ENCODE results near the gene SESTD1.

DNA sequence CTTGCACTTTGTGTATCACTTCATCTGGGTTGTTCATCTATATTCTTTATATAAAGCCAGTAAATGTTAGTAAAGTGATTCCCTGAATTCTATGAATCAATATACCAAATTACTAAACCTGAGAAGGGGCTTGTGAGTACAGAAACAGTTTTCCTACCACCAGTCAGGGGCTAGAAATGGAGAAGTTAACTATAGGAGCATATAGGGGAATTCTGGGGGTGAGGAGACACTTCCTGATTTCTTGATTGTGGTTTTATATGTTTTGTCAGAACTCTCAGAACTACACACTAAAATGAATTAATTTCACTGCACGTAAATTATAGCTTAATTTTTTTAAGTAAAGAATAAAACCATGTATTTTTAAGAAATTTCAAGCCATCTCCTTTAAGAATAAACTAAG, 93.7 kb downstream of the SESTD1 start:
- TF ChIP-seq, protein P1, sequence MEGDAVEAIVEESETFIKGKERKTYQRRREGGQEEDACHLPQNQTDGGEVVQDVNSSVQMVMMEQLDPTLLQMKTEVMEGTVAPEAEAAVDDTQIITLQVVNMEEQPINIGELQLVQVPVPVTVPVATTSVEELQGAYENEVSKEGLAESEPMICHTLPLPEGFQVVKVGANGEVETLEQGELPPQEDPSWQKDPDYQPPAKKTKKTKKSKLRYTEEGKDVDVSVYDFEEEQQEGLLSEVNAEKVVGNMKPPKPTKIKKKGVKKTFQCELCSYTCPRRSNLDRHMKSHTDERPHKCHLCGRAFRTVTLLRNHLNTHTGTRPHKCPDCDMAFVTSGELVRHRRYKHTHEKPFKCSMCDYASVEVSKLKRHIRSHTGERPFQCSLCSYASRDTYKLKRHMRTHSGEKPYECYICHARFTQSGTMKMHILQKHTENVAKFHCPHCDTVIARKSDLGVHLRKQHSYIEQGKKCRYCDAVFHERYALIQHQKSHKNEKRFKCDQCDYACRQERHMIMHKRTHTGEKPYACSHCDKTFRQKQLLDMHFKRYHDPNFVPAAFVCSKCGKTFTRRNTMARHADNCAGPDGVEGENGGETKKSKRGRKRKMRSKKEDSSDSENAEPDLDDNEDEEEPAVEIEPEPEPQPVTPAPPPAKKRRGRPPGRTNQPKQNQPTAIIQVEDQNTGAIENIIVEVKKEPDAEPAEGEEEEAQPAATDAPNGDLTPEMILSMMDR (IDR thresholded peaks at IDR 0.05; ENCODE audit: insufficient read depth, low read length): no peak
- TF ChIP-seq POLR2AphosphoS5 (IDR thresholded peaks at IDR 0.05; ENCODE audit: low read depth) (no peak), SPI1 (IDR thresholded peaks at IDR 0.05; ENCODE audit: borderline replicate concordance, low read depth) (peak; percentile 62; the same call in 1 of the 2 replicates)
- TF ChIP-seq, protein P2, sequence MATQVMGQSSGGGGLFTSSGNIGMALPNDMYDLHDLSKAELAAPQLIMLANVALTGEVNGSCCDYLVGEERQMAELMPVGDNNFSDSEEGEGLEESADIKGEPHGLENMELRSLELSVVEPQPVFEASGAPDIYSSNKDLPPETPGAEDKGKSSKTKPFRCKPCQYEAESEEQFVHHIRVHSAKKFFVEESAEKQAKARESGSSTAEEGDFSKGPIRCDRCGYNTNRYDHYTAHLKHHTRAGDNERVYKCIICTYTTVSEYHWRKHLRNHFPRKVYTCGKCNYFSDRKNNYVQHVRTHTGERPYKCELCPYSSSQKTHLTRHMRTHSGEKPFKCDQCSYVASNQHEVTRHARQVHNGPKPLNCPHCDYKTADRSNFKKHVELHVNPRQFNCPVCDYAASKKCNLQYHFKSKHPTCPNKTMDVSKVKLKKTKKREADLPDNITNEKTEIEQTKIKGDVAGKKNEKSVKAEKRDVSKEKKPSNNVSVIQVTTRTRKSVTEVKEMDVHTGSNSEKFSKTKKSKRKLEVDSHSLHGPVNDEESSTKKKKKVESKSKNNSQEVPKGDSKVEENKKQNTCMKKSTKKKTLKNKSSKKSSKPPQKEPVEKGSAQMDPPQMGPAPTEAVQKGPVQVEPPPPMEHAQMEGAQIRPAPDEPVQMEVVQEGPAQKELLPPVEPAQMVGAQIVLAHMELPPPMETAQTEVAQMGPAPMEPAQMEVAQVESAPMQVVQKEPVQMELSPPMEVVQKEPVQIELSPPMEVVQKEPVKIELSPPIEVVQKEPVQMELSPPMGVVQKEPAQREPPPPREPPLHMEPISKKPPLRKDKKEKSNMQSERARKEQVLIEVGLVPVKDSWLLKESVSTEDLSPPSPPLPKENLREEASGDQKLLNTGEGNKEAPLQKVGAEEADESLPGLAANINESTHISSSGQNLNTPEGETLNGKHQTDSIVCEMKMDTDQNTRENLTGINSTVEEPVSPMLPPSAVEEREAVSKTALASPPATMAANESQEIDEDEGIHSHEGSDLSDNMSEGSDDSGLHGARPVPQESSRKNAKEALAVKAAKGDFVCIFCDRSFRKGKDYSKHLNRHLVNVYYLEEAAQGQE (IDR thresholded peaks at IDR 0.05; ENCODE audit: insufficient replicate concordance, low read depth): no peak

Measured in HL-60 (cell line).